Measurements from ENCODE around the gene LCT. TPM values are rescaled to one million over a fixed set of nuclear protein-coding genes. Genes with fewer than 3 reads are reported as not detected.
"Not testable (repeated sequence)": the region's sequence is repeated elsewhere in the genome, so short reads cannot be mapped to it uniquely, and the experiment has no call there.

The LCT gene
- total RNA-seq, 2 donors from 2014 or later = 0.11 TPM

DNA sequence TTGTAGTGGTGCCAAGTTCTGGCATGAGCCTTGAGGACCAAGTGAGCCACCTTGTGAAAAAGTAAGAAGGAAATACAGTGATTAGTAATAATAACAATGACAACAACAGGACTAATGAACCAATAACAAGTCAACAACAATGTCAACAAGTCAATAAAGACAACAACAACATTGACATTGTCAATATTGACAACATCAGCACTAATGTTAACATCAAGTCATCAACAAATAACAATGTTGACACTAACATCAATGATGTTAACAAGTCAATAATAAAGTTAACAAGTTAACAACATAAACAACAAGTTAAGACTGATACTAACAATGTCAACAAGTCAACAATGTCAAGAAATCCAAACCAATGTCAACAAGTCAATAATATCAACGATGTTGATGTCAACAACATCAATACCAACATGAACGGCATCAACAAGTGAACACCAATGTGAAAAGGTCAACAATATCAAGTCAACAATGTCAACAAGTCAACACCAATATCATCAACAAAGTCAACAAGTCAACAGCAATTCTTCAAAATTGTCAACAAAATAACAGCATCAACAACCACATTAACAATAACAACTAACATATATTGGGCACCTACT lies 24.0 kb downstream of the LCT start:
- 90% methylated on average over 2 of the region's 2 CpGs; no CpG with 5 or more reads in 1 of the 2 experiments for WGBS, 2 experiments (ENCODE audit: insufficient coverage in 1 of 2, insufficient read length in 1 of 2)
- no peak overlapping the region for H3K4me3 Mint-ChIP-seq
- DNase-seq = no peak
- no peak overlapping the region for H3K27ac ChIP-seq (ENCODE audit: low read depth, low read length)
- no peaks in the 10 kb centered on the region for H3K36me3 Mint-ChIP-seq (ENCODE audit: low read depth)
- H3K4me1 ChIP-seq (ENCODE audit: control insufficient read depth, insufficient read depth, low read length) = no peaks in the 10 kb centered on the region
- no peaks in the 10 kb centered on the region for H3K36me3 ChIP-seq (ENCODE audit: control insufficient read depth, insufficient read depth, low read length)
- no peaks in the 10 kb centered on the region for H3K27me3 ChIP-seq (ENCODE audit: control insufficient read depth, insufficient read depth, low read length, poor library complexity, severe bottlenecking)
- no peak for TF ChIP-seq CTCF (conservative IDR thresholded peaks at IDR 0.05)
- H3K9me3 ChIP-seq (ENCODE audit: control insufficient read depth, low read length) = no peaks in the 10 kb centered on the region
- no peak overlapping the region for H3K9ac ChIP-seq (ENCODE audit: extremely low read depth, low read length, poor library complexity, severe bottlenecking)
- no peak overlapping the region for H3K4me3 ChIP-seq (ENCODE audit: low read length)
- no peaks in the 10 kb centered on the region for H3K4me1 Mint-ChIP-seq
- peaks cover 54% of the 10 kb centered on the region for H3K27me3 Mint-ChIP-seq (ENCODE audit: insufficient read depth)
- H3K9me3 Mint-ChIP-seq = peaks cover 10% of the 10 kb centered on the region
- H3K27ac Mint-ChIP-seq = no peak overlapping the region

DNA sequence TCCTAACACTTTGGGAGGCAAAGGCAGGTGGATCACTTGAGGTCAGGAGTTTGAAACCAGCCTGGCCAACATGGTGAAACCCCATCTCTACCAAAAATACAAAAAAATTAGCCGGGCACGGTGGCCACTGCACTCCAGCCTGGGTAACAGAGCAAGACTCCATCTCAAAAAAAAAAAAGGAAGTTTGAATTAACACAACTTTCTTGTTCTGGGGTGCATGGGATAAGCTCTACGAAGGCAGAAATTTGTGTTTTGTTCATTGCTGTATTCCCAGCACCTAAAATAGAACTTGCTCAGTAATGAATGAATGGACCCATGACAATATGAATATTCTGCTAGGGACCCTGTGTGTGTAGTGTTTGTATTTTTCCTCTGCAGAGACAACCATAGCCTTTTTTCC lies 29.1 kb downstream of the LCT start:
- H3K4me3 Mint-ChIP-seq; H3K27me3 ChIP-seq (ENCODE audit: control insufficient read depth, insufficient read depth, low read length, poor library complexity, severe bottlenecking); H3K9me3 ChIP-seq (ENCODE audit: control insufficient read depth, low read length); H3K4me3 ChIP-seq (ENCODE audit: low read length); H3K27ac Mint-ChIP-seq; H3K27ac ChIP-seq (ENCODE audit: low read depth, low read length); H3K4me1 ChIP-seq (ENCODE audit: control insufficient read depth, insufficient read depth, low read length); H3K4me1 Mint-ChIP-seq; H3K9ac ChIP-seq (ENCODE audit: extremely low read depth, low read length, poor library complexity, severe bottlenecking); H3K36me3 Mint-ChIP-seq (ENCODE audit: low read depth); H3K36me3 ChIP-seq (ENCODE audit: control insufficient read depth, insufficient read depth, low read length); H3K9me3 Mint-ChIP-seq; DNase-seq: not testable (repeated sequence)
- WGBS, 2 experiments (ENCODE audit: insufficient coverage in 1 of 2, insufficient read length in 1 of 2) = 83 to 85% methylated on average over 1 to 3 of the region's 3 CpGs
- peaks cover 42% of the 10 kb centered on the region for H3K27me3 Mint-ChIP-seq (ENCODE audit: insufficient read depth)

- peaks cover 17% of the 10 kb centered on the region for H3K27me3 Mint-ChIP-seq (ENCODE audit: insufficient read depth)
- Histone ChIP-seq H3K4me3 (ENCODE audit: low read length) (no peak overlapping the region), H3K9me3 (ENCODE audit: control insufficient read depth, low read length) (peaks cover 30% of the 10 kb centered on the region), H3K9ac (ENCODE audit: extremely low read depth, low read length, poor library complexity, severe bottlenecking) (no peak overlapping the region), H3K36me3 (ENCODE audit: control insufficient read depth, insufficient read depth, low read length) (no peaks in the 10 kb centered on the region), H3K27me3 (ENCODE audit: control insufficient read depth, insufficient read depth, low read length, poor library complexity, severe bottlenecking) (no peaks in the 10 kb centered on the region), H3K4me1 (ENCODE audit: control insufficient read depth, insufficient read depth, low read length) (no peaks in the 10 kb centered on the region), H3K27ac (ENCODE audit: low read depth, low read length) (no peak overlapping the region)
- peak overlapping the region; percentile 74 for H3K27ac Mint-ChIP-seq
- peaks cover 26% of the 10 kb centered on the region for H3K9me3 Mint-ChIP-seq
- no peak for TF ChIP-seq CTCF (conservative IDR thresholded peaks at IDR 0.05)
- 64 to 87% methylated on average over 2 of the region's 2 CpGs for WGBS, 2 experiments (ENCODE audit: insufficient coverage in 1 of 2, insufficient read length in 1 of 2)
- DNase-seq = no peak
- H3K4me1 Mint-ChIP-seq = peaks cover 7% of the 10 kb centered on the region
- peaks cover 4% of the 10 kb centered on the region for H3K36me3 Mint-ChIP-seq (ENCODE audit: low read depth)
- no peak overlapping the region for H3K4me3 Mint-ChIP-seq
Observed at GRCh38 chr2:135803278-135803677, 33.7 kb downstream of the LCT start.

DNA sequence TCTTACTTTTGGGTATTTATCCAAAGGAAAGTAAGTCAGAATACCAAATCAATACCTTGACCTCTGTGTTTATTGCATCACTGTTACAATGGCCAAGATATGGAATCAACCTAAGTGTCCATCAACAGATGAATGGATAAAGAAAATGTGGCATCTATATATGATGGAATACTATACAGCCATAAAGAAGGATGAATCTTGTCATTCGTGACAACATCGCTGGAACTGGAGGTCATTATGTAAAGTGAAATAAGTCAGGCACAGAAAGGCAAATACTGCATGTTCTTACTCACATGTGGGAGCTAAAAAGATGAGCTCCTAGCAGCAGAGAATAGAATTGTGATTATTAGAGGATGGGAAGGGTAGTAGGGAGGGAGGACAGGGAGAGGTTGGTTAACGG lies 34.6 kb downstream of the LCT start:
- no peak for TF ChIP-seq CTCF (conservative IDR thresholded peaks at IDR 0.05)
- H3K9me3 Mint-ChIP-seq = peaks cover 26% of the 10 kb centered on the region
- H3K27ac Mint-ChIP-seq = no peak overlapping the region
- H3K36me3 Mint-ChIP-seq (ENCODE audit: low read depth) = peaks cover 4% of the 10 kb centered on the region
- H3K36me3 ChIP-seq (ENCODE audit: control insufficient read depth, insufficient read depth, low read length) = no peaks in the 10 kb centered on the region
- H3K9me3 ChIP-seq (ENCODE audit: control insufficient read depth, low read length) = peaks cover 30% of the 10 kb centered on the region
- DNase-seq = no peak
- H3K9ac ChIP-seq (ENCODE audit: extremely low read depth, low read length, poor library complexity, severe bottlenecking) = no peak overlapping the region
- no peak overlapping the region for H3K4me3 ChIP-seq (ENCODE audit: low read length)
- H3K4me1 ChIP-seq (ENCODE audit: control insufficient read depth, insufficient read depth, low read length) = no peaks in the 10 kb centered on the region
- H3K4me3 Mint-ChIP-seq = no peak overlapping the region
- no peak overlapping the region for H3K27ac ChIP-seq (ENCODE audit: low read depth, low read length)
- peaks cover 11% of the 10 kb centered on the region for H3K27me3 Mint-ChIP-seq (ENCODE audit: insufficient read depth)
- no peaks in the 10 kb centered on the region for H3K27me3 ChIP-seq (ENCODE audit: control insufficient read depth, insufficient read depth, low read length, poor library complexity, severe bottlenecking)
- peaks cover 7% of the 10 kb centered on the region for H3K4me1 Mint-ChIP-seq
- WGBS, 2 experiments (ENCODE audit: insufficient coverage in 1 of 2, insufficient read length in 1 of 2) = 62% methylated on average over 3 of the region's 3 CpGs

All from endodermal cell (in vitro differentiated cells).